Stimulated activated naive CD8-positive, alpha-beta T cell treated with anti-CD3 and anti-CD28 coated beads, Interleukin-15, Interleukin-2, amounts not matched to agents 100 ng/mL and 50 ng/mL, for 24 hours (primary cell): Measurements from ENCODE around the gene THBS3.
"Not testable (repeated sequence)": the region's sequence is repeated elsewhere in the genome, so short reads cannot be mapped to it uniquely, and the experiment has no call there.

Source experiments
- H3K27ac Mint-ChIP-seq: one replicate; pipeline ENCODE4 v1.8.0; 2021; ENCODE audit warnings: mild to moderate bottlenecking, mixed read lengths
- H3K27me3 Mint-ChIP-seq: one replicate; pipeline ENCODE4 v1.8.0; 2021; ENCODE audit warnings: mixed read lengths
- H3K36me3 Mint-ChIP-seq: one replicate; pipeline ENCODE4 v1.8.0; 2021; ENCODE audit warnings: low read depth, mixed read lengths
- H3K4me1 Mint-ChIP-seq: one replicate; pipeline ENCODE4 v1.8.0; 2021; ENCODE audit warnings: low read depth, mixed read lengths
- H3K4me3 Mint-ChIP-seq: one replicate; pipeline ENCODE4 v1.8.0; 2021; ENCODE audit warnings: mild to moderate bottlenecking, mixed read lengths
- H3K9me3 Mint-ChIP-seq: one replicate; pipeline ENCODE4 v1.8.0; 2021; ENCODE audit warnings: mixed read lengths

THBS3 gene

DNA sequence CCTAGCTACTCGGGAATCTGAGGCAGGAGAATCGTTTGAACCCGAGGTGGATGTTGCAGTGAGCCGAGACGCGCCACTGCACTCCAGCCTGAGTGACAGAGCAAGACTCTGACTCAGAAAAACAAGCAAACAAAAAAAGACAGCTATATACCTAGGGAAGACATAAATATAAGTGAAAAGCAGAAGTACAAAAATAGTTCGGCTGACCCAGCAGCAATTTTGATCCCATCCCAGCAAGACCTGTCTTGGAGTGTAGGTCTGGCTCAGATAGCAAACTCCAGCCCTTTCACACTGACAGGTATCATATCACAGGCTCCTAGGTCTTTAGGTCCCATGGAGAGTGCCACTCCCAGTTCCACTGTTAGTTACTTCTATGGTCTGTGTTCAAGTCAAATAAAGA is 15.3 kb upstream of the THBS3 start:
- no peaks in the 10 kb centered on the region for H3K27me3 Mint-ChIP-seq
- peaks cover 10% of the 10 kb centered on the region for H3K36me3 Mint-ChIP-seq
- no peak overlapping the region for H3K4me3 Mint-ChIP-seq
- H3K27ac Mint-ChIP-seq, result no peak overlapping the region
- no peaks in the 10 kb centered on the region for H3K9me3 Mint-ChIP-seq
- peaks cover 53% of the 10 kb centered on the region for H3K4me1 Mint-ChIP-seq

DNA sequence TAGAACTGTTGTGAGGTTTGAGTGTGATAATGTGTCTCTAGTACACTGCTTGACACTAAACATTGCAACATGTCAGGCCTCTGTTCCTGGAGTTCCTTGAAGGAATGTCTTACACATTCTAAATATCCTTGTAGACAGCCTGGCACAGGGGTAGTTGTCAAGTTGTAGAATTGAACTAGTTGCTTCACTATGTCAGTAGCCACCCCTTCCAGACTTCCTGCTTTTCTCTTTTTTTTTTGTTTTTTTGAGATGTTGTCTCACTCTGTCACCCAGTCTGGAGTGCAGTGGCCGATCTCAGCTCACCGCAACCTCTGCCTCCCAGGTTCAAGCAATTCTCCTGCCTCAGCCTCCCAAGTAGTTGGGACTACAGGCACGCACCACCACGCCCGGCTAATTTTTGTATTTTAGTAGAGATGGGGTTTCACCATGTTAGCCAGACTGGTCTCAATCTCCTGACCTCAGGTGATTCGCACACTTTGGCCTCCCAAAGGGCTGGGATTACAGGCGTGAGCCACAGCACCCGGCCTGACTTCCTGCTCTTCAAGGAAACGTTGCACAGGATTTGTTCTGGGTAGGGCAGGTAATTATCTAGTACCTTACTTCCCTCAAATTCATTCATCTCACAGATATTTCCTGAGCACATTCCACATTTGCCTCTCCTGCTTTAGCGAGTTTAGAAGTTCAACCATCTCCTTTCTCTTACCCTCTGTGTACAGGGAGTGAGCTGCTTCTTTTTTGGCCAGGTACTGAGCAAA is 12.7 kb upstream of the THBS3 start:
- H3K27ac Mint-ChIP-seq, H3K27me3 Mint-ChIP-seq, H3K9me3 Mint-ChIP-seq, H3K4me3 Mint-ChIP-seq: not testable (repeated sequence)
- H3K4me1 Mint-ChIP-seq, result peaks cover 32% of the 10 kb centered on the region
- peaks cover 10% of the 10 kb centered on the region for H3K36me3 Mint-ChIP-seq

DNA sequence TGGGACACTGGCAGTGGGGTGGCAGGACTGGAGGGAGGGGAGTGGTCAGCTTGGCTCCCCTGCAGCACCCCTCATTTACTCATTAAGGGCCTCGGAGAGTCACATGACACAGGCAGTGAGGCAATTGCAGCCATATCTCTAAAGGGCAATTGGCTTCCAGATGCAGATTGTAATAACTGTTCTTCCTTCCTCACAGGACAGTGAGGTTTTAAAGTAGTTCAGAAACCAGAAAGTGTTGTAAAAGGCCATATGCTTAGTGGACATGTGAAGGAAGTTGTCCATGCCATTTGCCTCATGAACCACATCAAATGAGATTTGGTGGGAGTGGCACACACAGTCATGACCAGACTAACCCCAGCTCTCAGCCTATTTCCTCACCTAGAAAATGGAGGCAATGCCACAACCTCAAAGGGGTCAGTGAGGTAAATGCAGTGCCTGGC is 11.9 kb upstream of the THBS3 start:
- no peak overlapping the region for H3K4me3 Mint-ChIP-seq
- H3K36me3 Mint-ChIP-seq, result peaks cover 11% of the 10 kb centered on the region
- H3K27me3 Mint-ChIP-seq, result no peaks in the 10 kb centered on the region
- no peaks in the 10 kb centered on the region for H3K9me3 Mint-ChIP-seq
- no peak overlapping the region for H3K27ac Mint-ChIP-seq
- H3K4me1 Mint-ChIP-seq, result peaks cover 24% of the 10 kb centered on the region

DNA sequence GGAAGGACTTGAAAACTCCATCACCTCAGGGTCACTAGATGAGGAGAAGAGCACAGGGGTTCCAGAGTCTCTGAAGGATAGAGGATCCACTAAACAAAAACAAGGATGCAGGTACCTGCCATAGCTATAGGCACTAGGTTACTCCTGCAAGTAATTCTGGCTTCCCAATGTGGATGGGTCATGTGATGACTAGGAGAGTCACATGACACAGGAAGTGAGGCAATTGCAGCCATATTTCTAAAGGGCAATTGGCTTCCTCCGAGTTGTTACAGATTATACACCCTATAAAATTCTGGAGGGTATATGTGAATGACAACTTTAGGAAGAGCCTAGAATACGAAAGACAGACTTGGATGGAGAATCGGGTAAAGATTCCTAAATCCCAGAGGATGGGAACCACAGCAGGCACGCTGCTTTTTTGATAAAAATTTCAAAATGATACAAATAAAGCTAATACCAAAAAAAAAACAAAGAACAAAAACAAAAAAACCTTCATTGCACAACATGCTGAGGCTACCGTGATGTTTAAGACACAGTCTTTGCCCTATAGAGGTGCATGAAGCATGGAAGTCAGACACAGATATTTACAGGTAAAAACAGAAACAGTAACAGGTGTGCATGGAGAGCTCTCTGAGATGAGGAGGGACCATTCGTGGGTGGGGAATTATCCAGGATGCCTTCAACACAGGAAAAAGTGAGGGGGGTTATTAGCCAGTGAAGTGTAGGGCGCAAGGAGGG is 11.3 kb upstream of the THBS3 start:
- H3K36me3 Mint-ChIP-seq, result peaks cover 7% of the 10 kb centered on the region
- no peak overlapping the region for H3K4me3 Mint-ChIP-seq
- H3K27ac Mint-ChIP-seq, result no peak overlapping the region
- peaks cover 20% of the 10 kb centered on the region for H3K4me1 Mint-ChIP-seq
- no peaks in the 10 kb centered on the region for H3K27me3 Mint-ChIP-seq
- H3K9me3 Mint-ChIP-seq, result no peaks in the 10 kb centered on the region

DNA sequence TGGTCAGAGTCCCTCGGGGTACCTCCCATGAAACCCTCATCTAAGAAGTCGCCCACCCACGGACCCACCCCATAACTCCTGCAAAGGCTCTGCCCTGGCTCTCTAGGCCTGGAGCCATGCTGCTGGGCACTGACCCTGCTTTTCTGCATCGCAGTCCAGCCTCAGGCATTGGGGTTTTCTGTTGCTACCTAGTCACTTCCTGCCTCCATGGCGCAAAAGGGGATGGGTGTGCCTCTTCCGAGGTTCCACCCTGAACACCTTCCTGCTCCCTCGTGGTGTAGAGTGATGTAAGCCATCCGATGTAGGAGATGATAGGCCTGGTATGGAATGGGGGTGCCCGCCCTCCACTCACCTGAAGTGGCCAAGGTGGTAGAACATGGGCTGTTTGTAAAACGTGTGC is 7.0 kb upstream of the THBS3 start:
- not testable (repeated sequence) for H3K27ac Mint-ChIP-seq, H3K9me3 Mint-ChIP-seq, H3K36me3 Mint-ChIP-seq, H3K4me3 Mint-ChIP-seq, H3K27me3 Mint-ChIP-seq
- peaks cover 20% of the 10 kb centered on the region for H3K4me1 Mint-ChIP-seq

DNA sequence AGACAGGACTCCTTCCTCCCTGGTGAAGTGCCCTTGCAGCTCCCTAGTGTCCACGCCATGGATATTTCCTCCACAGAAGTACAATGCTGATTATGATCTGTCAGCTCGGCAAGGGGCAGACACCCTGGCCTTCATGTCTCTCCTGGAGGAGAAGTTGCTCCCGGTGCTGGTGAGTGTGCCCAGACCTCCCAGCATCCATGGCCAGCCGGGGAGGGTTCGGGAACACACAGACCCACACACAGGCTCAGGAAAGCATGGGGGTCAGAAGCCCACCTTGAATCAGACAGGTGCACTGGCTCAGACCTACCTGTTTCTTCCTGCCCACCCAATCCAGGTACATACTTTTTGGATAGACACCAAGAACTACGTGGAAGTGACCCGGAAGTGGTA is 4.3 kb upstream of the THBS3 start:
- peaks cover 26% of the 10 kb centered on the region for H3K4me1 Mint-ChIP-seq
- not testable (repeated sequence) for H3K9me3 Mint-ChIP-seq, H3K27ac Mint-ChIP-seq, H3K4me3 Mint-ChIP-seq, H3K27me3 Mint-ChIP-seq, H3K36me3 Mint-ChIP-seq

DNA sequence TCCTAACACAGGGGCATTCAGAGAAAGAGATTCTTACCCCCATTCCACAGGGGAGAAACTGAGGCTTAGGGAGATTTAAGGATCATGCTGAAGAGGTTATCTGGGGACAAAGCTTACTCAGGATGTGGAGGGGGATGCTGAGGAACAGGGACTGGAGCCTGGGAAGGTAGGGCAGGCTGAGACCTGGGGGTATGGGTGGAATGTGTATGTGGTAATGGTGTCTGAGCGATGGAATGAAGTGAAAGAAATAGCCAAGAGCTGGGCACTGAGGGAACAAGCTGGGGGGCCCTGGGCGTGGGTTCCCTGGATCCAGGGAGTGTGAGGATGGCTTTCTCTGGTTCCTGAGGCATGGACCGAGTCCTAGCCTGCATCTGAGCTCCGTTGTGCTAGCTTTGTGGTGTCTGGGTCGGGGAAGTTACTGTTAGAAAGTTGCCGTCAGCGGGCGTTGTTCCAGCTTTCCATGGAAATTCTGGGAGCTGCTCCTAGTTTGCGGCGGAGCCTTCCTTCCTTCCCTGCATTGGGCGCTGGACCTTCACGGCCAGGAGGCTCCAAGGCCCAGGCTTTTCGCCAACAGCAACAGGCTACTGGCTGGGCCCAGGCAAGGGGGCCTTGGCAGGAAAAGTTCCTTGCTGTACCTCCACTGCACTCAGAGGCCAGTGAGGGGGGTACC is 3.8 kb upstream of the THBS3 start:
- H3K9me3 Mint-ChIP-seq, H3K4me3 Mint-ChIP-seq, H3K27me3 Mint-ChIP-seq, H3K27ac Mint-ChIP-seq, H3K36me3 Mint-ChIP-seq: not testable (repeated sequence)
- peaks cover 30% of the 10 kb centered on the region for H3K4me1 Mint-ChIP-seq

DNA sequence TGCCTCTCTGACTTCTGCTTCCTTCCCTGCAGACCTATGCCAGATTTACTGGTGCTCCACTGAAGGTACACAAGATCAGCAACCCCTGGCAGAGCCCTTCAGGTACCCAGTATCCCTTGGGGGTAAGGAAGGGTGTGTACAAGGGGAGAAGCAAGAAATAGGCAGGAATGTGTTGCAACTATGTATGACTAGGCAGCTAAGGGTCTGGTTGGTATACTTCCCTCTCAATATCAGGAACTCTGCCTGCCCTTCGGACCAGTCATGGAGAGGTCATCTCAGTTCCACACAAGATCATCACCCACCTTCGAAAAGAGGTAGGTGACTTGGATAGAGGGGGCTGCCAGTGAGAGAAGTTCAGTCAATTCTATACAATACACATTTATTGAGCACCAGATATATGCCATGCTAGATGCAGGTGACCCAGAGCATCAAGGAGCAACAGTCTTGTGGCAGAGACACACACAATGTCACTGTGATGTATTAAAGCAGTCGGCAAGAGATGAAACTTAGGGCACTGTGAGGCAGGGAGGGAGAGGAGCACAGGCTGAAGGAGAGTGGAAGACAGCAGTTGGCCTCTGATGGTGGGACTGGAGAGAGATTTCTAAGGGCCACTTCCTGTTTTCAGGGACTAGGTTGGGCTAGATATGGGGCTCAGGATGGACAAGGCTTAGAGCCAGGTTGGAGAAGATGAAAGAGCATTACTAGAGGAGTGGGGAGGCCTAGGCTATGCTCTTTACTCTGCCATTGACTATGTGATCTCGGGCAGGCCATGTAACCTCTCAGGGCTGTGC is 2.8 kb upstream of the THBS3 start:
- peak overlapping the region; percentile 89 for H3K4me3 Mint-ChIP-seq
- H3K4me1 Mint-ChIP-seq, result peaks cover 30% of the 10 kb centered on the region
- H3K36me3 Mint-ChIP-seq, result peaks cover 4% of the 10 kb centered on the region
- no peaks in the 10 kb centered on the region for H3K27me3 Mint-ChIP-seq
- H3K9me3 Mint-ChIP-seq, result no peaks in the 10 kb centered on the region
- H3K27ac Mint-ChIP-seq, result peak overlapping the region; percentile 93

DNA sequence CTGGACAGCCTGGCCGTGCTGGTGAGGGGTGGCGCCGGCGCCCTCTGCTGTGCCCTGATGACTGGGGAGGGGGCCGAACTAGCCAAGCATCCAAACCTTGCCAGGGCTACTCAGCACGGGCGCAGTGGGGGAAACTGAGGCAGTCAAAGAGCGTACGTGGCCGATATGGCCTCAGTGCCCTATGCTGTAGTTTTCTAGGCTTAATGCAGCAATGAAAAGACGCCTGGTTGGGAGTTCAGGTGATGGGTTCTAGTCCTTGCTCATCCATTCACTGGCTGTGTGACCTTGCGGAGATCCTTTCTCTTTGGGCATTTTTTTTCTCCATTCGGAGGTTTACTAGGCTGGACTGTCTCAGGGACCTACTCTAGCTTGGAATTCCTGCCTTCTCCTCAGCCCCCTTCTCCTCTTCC is 1.6 kb upstream of the THBS3 start:
- H3K27me3 Mint-ChIP-seq, result no peaks in the 10 kb centered on the region
- no peaks in the 10 kb centered on the region for H3K9me3 Mint-ChIP-seq
- H3K4me3 Mint-ChIP-seq, result peak overlapping the region; percentile 89
- H3K36me3 Mint-ChIP-seq, result no peaks in the 10 kb centered on the region
- H3K27ac Mint-ChIP-seq, result peak overlapping the region; percentile 93
- peaks cover 30% of the 10 kb centered on the region for H3K4me1 Mint-ChIP-seq

DNA sequence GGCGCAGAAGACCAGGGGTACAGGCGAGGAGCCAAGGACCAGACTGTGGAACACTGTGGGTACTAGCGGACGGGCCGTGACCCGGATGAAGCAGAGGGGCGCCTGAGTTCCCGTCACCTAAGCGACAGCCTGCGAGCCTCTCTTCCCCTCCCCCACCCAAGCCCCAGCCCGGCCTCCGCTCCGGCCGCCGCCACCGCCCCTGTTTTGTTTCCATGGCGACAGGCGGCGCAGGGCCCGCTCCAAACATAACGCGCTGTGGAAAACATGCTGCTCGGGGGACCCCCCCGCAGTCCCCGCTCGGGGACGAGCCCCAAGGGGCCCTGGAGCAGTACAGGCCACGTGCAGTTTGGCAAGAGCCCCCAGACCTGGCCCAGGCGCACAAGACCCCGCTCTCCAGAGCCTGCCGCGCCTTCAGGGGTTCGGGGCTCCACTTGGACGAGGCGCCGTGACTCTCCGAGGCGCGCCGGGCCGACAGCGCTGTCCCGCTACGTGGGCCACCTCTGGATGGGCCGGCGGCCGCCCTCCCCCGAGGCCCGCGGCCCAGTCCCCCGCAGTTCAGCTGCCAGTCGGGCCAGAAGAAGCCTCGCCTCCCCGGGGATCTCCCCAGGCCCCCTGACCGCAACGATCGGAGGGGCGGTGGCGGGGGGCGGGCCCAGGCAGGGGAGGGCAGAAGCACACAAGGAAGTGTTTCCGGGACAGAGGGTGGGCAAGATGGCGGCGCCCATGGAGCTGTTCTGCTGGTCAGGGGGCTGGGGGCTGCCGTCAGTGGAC is 1.0 kb upstream of the THBS3 start, which contains the start of gene MTX1:
Gene MTX1, plus strand, starts transcription at position 155 of the 771 bp plus-strand sequence. Its CDS starts 110 bp downstream, at position 265.
- peaks cover 30% of the 10 kb centered on the region for H3K4me1 Mint-ChIP-seq
- no peaks in the 10 kb centered on the region for H3K36me3 Mint-ChIP-seq

DNA sequence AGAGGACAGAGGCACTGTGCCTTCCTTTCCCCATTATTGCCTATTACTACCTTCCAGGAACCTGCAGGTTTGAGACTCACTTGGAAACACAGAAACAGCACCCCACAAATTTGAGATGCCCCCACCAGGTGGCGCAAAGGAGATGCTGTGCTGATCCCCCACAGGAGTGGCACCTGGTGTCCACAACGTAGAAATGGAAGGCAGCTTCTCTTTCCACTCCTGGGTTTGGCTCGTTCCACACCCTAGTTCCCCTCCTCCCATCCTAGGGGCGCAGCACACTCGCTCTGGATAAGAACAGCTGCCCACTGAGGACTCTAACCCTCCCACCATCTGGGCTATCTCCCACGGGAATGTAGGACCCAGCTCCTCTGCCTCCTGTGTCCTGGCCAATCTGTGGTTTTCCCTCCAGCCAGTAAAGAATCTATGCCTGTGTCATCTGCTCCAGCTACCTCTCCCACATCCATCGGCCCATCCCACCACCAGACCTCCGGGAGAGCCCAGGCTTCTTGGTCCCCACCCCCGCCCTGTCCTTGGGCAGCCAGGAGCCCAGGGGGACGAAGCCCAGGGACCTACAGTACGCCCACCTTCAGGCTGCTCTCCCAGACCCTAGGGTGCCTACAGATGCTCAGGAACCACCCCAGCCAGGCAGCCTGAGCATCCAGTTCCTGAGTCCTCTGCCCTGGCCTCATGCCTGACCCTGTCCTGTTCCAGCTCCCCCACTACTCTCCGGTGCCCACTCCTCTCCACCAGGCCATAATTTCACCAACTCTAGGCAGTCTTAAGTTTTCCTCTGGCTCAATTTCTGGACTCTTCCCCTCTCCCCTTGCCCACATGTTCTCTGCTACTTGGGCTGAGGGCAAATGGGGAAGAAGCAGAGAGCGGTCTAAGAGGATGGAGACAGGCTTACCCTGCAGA is 549 bp downstream of the THBS3 start:
- Mint-ChIP-seq H3K4me3 (peak overlapping the region; percentile 52), H3K4me1 (peaks cover 30% of the 10 kb centered on the region), H3K9me3 (no peaks in the 10 kb centered on the region)

More for the DNA sequence above, 1.0 kb upstream of the THBS3 start, which contains the start of gene MTX1:
- Mint-ChIP-seq H3K27me3 (no peaks in the 10 kb centered on the region), H3K9me3 (no peaks in the 10 kb centered on the region), H3K27ac (peak within 1 kb of the TSS; percentile 94), H3K4me3 (peak within 1 kb of the TSS; percentile 89)

DNA sequence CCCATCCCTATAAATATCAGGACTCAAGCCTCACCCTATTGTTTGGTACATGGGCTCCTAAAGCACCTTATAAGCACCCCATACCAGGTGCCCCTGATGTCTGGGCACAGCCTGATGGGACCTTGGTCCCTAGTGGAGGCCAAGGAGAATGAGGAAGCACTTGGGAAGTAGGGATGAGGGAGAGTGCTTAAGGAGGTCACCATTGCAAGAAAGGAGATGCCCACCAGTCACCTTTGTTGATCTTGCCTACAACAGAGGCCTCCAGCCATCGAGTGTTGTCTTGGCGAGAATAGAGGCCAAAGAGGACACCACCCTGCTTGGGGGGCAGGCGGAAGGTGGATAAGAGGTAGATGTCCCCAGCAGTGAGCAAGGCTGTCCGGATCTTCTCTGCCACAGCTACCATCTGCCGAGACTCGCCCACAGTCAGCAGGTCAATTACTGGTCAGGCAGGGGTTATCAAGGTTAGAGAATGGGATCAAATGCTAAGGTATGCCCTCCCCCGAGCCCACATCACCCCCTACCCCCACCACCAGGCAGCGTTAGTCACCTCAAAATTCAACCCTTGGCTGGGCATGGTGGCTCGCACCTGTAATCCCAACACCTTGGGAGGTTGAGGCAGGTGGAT is 1.6 kb downstream of the THBS3 start:
- Mint-ChIP-seq H3K27me3 (no peaks in the 10 kb centered on the region), H3K9me3 (no peaks in the 10 kb centered on the region), H3K36me3 (no peaks in the 10 kb centered on the region), H3K4me1 (peaks cover 30% of the 10 kb centered on the region), H3K4me3 (no peak overlapping the region), H3K27ac (no peak overlapping the region)

More for the DNA sequence above, 549 bp downstream of the THBS3 start:
- Mint-ChIP-seq H3K27me3 (no peaks in the 10 kb centered on the region), H3K36me3 (no peaks in the 10 kb centered on the region), H3K27ac (peak overlapping the region; percentile 81)

DNA sequence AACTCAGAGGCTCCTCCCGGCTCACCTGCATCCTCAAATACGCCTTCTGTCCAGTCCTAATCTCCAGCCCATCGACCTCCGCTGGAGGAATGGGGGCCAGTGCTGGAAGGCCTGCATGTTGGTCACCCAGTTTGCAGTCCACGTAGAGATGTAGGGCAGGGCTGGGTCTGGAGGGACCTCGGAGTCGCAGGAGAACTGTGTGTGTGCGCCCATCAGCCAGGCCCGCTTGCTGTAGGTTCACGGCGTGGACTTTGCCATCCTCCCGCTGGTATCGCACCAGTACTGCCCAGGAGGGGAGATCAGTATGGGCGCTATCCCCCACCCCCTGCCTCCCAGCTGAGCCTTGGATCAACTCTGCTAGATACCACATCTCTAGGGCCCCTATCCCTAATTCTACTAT is 2.7 kb downstream of the THBS3 start:
- Mint-ChIP-seq H3K36me3 (no peaks in the 10 kb centered on the region), H3K9me3 (no peaks in the 10 kb centered on the region), H3K4me3 (no peak overlapping the region), H3K4me1 (peaks cover 24% of the 10 kb centered on the region), H3K27ac (no peak overlapping the region), H3K27me3 (no peaks in the 10 kb centered on the region)
